Hematopoietic multipotent progenitor cell treated with erythropoietin and hydrocortisone succinate and interleukin-3 and kit ligand, for 15 days (in vitro differentiated cells): ENCODE measurements around the gene TRIM50.
"Not testable (repeated sequence)": the region's sequence is repeated elsewhere in the genome, so short reads cannot be mapped to it uniquely, and the experiment has no call there.

Source experiments
- DNase-seq: peaks from one replicate; pipeline ENCODE4 v3.0.0-alpha.2; 2015; ENCODE audit warnings: low spot score

TRIM50 gene

DNA sequence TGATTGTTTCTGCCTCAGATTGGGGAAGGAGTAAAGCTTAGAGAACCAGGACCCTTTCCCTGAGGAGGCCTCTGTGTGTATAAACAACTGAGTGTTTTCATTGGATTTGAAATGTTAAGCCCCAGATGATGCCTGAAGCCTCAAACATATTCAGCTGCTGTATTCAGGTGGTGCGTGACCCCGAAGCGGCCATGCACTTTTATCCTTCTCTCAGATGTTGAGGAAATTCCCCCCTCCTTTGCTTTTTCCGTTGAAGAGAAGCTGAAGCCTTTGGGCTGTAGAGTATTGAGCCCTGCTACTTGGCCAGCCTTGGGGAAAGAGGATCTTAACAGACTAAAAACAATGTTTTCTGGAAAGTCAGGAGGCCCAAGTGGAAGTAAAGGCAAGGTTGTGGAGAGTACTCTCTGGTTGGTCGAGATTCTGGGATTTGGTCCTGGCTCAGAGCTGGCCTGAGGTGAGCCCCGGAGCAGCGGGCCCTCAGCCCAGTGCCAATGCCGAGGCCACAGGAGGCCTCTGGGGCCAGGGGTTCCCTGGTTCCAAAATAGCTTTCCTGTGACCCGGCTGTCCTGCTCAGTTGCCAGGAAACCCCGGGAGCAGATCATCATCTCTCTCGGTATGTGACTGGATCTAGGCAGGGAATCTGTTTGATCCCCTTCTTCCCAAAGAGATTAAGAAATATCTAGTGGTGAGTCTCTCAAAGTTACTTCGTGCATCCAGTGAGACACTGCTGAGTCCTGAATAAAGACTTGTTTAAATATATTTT lies 22.6 kb upstream of the TRIM50 start:
- no peak for DNase-seq

DNA sequence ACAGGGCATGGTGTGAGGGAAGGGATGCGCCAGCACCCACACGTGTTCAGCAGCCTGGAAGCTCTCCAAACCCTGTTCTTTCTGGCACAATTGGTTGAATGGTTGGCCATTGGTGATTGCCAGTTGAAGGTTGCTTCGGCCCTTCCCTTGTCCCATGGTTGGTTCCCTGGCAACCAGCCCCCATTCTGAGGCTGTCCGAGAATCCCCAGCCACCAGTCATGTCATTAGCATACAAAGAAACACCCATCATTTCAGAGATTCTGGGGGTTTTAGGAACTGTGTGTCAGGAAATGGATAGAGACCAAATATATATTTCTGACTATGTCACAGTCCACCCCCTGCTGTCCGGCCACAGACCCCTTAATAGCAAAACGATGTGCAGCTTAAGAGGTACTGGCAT lies 21.9 kb upstream of the TRIM50 start:
- no peak for DNase-seq

DNA sequence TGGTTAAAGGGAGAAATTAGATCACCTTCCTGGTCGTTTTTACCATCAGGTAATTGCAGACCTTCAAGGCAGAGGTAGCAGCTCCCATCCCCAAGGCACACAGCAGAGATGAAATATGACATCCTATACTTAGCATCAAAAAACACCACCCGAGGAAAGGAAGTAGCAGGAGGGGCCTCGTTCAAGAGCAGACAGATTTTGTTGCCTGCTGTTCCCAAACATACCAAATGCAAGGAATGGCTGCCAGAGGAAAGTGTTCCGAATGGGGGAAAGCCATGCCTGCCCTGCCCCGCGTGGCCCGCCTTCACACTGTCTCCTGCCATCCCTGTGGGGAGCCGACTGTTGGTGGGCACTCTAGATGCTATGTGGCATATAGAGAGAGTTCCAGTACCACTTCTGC lies 18.1 kb upstream of the TRIM50 start:
- no peak for DNase-seq

DNA sequence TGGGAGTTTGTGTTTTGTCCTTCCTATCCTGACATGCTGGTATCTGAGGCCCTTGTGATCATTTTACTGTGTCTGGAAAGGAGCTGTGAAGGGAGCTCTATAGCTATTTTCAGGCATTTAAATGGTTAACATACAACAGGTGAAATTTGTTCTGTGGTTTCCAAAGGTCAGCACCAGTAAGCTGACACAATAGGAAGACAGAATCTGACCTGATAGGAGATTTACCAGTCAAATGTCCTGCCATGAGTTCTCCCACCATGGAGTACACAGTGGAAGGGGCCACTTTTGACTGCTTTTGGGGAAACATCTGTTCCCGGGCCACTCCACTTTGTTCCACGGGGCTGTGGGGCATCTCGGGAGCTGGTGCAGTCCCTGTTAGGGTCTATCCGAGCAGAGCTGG lies 17.7 kb upstream of the TRIM50 start:
- DNase-seq = no peak

DNA sequence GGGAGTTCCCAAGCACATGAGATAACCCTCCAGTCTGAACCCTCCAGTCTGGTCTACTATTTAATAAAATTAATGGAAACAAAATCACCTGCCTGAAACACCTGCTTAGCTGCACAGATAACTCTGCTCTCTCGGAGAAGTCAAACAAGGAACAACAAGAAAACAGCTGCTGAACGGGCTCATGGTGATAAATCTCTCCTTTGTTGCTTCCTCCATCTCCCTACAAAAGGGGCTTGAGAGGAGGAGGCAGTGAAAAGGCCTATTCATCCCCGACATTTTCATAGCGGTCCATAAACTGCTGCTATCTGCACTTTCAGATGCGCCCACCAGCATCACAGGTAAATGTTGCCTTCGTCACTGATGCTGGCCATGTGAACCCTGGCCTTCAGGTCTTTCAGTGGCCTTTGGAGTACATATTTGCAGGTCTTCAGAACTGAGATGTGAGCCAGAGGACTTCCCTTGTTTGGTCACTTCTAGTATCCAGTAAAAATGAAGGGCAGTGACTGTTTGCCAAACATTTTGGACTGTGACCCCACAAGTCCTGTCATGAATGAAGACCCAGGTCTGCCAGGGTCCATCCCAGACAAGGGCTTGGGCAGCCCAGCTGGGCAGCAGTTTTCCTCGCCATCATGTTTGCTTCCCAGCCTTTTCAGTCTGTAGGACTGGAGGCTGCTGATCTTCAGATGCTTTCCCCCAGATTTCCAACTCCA lies 15.9 kb upstream of the TRIM50 start:
- DNase-seq = no peak

DNA sequence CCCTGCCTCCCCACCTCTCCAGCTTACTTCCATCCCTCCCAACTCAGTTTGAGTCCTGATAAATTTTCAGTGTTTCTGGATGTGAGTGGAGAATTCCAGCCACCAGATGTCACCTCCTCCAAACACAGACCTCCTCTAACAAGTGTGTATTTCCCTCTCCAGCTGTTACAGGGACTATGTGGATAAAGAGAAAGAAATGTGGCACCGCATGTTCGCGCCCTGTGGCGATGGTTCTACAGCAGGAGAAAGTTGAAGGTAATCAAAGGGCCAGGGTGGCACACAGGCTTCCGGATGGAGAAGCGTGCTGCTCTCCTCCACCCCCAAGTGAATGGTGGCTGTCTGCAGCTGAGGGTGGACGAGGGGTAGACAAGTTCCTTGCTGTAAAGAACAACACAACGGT lies 14.8 kb upstream of the TRIM50 start:
- no peak for DNase-seq

DNA sequence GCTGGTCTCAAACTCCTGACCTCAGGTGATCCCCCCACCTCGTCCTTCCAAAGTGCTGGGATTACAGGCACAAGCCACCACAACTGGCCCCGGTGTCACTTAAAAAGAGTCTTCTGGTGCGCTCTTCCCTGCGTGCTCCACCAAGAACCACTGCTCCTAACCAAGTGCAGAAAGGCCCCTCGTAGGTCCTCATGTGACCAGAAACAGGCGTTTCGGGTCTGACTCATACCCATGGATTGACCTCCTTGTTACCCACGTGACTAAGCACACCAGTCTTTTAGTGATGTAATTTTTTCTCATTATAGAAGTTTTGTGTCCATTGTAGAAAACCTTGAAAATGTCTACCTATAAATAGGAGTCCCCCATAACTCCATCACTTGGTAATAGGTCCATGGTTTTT lies 14.0 kb upstream of the TRIM50 start:
- DNase-seq = no peak

DNA sequence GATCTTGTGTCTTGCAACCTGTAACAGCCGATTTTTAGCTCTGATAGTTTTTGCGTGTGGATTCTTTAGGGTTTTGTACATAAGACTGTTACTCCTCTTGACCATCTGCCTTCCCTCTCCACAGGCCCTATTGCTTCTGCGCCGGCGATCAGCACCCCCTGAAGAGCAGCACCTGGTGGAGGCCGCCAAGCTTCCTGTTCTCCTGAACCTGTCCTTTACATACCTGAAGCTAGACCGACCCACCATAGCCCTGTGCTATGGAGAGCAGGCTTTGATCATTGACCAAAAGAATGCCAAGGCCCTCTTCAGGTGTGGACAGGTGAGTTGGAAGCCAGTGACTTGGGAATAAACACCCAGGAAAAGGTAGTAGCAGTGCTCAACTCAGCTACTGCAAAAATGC lies 12.6 kb upstream of the TRIM50 start:
- DNase-seq = no peak

DNA sequence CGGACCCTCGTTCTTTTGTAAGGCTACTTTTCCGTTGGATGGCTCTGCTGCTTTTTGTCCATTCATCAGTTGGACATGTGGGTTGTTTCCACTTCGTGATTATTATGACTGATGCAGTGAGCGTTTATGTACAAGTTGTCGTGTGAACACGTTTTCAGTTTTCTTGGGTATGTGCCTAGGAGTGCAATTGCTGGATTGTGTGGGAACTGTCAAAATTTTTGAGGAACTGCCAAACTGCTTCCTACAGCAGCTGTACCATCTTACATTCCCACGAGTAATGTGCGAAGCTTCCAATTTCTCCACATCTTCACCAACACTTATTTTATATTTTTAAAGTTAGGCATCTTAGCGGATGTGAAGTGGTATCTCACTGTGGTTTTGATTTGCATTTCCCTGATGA lies 10.4 kb upstream of the TRIM50 start:
- DNase-seq = no peak

DNA sequence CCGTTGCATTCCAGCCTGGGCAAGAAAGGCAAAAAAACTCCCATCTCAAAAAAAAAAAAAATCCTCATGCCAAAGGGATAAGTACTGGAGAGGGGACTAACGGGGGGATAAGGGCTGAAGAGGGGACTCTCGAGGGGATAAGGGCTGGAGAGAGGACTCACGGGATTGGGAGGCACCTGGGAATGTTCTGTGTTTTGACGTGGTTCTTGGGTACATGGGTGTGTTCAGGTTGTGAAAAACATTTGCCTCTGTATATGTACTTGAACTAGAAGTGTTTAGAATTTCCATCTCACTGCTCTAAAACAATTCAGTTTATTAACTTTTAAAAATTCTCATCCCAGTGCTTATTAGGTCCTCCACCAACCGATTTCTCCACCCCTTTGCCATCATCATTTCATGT lies 4.6 kb upstream of the TRIM50 start:
- DNase-seq = no peak

DNA sequence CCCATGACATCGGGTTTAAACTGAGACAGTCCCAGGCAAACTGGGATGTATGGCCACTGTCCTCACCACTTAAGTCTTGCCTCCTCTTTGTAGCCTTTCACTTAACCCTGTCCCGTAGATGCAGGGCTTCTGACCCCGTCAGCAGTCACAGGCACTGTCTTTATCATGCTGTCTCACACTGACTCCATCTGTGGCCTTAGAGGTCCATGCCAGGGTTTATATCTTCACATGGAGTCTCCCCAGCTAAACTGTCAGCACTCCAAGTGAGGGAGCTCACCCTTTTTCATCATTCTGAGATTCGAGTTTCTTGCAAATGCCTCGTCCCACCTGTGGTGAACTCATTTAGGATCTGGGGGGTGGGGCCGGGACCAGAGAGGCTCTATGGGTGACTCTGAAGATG lies 2.9 kb upstream of the TRIM50 start:
- no peak for DNase-seq

DNA sequence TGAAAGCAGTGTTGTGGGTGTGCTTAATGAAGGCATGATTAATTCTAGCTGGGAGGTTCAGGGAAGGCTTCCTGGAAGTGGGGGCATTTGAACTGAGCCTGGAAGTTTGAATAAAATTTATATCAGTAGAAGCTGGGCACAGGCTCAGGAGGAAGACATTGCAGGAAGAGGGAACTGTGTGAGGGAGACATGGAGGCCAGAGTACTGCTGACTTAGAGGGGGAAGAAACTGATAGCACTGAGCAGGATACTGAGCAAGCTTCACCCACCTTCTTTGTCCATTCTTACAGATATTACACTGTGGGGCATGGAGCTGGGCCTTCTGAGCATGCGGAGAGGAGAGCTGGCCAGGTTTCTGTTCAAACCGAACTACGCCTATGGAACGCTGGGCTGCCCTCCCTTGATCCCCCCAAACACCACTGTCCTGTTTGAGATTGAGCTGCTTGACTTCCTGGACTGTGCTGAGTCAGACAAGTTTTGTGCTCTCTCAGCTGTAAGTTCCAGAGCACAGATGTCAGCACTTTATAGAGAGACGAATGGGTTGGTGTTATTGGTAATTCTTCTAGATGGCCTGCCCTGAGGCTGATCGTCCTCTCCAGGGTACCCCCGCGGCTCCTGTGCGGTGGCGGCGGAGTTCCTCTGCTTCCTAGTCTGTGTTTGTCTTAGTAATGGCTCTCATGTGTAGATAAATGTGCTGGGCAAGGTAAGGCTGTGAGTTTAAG lies 2.1 kb upstream of the TRIM50 start:
- no peak for DNase-seq

DNA sequence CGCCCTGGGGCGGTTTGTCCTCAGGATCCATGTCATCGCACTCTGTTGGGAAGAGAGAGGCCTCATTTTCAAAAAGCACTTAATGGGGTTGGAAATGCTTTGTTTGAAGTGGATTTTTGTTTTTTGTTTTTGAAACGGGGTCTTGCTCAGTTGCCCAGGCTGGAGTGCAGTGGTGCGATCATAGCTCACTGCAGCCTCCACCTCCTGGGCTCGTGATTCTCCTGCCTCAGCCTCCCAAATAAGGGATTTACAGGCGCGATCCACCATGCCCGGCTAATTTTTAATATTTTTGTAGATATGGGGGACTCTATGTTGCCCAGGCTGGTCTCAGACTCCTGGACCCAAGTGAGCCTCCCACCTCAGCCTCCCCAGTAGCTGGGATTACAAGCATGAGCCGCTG lies 814 bp upstream of the TRIM50 start:
- no peak for DNase-seq

DNA sequence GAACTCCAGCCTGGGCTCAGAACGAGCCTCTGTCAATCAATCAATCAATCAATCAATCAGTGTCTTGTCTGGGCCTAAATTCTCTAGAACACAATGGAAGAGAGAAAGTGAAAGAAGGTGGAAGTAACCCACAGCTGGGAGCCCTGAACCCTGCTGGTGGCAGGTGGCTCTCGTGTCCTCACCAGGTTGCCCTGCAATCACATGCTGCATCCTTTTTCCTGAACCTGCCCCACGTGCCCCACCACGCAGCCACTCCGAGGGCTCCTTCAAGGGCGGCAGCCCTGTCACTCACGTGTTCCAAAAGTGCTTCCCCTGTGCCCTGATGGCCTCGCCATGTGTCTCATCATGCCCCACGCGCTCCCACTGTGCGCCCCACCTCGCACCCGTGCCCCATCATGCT lies 433 bp downstream of the TRIM50 start:
- DNase-seq = not testable (repeated sequence)

DNA sequence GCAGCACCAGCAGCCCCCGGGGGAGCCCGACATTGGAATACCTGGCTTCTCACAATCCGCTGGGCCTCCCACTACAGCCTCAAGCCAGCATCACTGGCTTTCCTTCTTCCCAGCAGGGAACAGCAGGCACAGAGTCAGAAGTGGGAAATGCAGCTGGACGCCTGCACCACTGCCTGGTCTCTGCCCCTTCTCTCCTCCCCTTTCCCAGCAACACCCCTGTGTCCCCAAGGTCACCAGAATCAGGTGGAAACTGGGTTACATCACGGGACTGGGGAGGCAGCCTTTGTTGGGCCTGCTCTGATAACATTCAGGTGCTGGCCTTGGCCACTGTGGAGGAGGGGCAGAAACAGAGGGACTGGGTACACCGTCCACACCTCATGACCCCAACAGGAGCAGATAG lies 2.5 kb downstream of the TRIM50 start:
- DNase-seq = not testable (repeated sequence)

DNA sequence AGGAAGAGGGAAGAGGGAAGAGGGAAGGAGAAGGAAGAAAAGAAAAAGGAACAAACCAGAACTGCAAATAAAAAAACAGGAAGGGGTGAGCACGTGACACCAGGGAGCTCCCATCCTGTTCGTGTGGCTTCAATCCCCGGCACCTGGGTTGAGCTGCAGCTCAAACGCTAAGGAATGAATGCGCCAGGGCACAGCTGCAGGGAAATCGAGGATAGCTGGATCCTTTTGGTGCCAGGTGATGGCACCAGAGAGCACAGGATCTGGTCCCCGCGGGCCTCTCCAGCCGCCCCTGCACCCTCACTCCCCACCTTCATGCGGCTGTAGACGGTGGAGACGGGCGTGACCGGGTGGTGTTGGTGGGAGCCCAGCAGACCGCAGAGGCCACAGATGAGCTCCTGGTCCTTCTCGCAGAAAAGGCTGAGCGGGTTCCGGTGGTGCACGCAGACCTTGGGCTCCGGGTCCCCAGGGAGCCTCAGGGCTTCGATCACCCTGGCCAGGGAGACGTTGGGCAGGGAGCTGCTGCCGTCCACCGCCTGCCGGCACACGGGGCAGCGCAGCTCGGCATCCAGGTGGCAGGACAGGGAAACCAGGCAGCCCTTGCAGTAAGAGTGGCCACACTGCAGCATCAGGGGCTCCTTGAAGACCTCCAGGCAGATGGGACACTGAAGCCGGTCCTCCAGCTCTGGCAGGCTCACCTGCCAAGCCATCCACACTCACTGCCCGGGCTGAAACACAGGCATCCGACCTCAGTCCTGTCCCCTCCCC lies 3.6 kb downstream of the TRIM50 start:
- DNase-seq = not testable (repeated sequence)

DNA sequence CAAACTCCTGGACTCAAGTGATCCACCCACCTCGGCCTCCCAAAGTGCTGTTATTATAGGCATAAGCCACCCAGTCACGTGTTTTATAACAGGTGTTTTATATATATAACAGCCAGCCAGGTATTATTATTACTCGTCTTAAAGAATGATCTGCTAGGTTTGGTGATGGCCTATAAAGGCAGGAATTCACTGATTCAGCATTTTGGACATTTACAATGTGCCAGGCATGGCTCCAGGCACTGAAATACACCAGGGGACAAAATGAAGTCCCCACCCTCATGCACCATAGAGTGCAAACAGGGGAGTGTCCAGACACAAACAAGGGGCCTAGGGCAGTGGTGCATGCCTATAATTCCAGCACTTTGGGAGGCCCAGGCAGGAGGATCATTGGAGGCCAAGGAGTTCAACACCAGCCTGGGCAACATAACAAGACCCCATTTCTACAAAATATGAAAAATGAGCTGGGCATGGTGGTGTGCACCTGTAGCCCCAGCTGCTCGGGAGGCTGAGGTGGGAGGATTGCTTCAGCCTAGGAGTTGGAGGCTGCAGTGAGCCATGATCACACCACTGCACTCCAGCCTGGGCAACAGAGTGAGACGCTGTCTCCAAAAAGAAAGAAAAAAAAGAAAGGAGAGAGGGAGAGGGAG lies 4.3 kb downstream of the TRIM50 start:
- DNase-seq = not testable (repeated sequence)

DNA sequence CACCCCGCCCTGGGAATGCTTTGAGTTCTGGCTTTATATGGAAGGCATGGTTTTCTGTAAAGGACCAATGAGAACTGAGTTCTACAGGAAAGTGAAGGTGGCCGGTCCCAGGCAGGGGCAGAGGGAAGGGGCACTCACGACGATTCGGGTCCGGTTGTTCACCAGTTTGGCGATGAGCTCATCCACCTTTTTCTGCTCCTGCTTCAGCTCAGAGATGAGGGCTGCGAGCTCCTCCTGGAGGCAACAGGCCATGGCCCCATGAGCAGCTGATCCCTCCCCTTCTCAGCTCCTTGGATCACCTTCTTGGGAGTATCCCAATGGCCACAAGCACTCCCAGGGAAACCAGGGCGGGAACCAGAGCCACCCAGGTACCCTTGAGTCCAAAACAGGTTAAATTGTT lies 7.9 kb downstream of the TRIM50 start:
- not testable (repeated sequence) for DNase-seq

DNA sequence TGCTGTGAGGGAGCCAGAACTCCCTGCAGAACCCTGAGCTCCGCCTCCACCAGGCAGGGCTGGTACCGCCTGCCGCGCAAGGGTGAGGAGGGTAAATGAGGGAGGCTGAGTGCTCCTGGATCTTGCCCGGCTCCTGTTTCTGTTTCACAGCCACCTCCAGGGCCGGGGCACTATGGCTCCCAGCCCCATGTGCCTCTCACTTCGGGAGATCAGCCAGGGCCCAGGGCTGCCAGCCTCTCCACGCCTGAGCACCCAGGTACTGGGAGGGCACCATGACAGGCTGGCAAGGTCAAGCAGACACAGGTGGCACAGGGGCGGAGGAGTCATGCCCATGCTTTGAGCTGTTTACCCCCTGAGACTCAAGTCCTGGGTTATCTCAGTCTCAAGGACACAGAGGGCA lies 8.3 kb downstream of the TRIM50 start:
- DNase-seq = not testable (repeated sequence)

DNA sequence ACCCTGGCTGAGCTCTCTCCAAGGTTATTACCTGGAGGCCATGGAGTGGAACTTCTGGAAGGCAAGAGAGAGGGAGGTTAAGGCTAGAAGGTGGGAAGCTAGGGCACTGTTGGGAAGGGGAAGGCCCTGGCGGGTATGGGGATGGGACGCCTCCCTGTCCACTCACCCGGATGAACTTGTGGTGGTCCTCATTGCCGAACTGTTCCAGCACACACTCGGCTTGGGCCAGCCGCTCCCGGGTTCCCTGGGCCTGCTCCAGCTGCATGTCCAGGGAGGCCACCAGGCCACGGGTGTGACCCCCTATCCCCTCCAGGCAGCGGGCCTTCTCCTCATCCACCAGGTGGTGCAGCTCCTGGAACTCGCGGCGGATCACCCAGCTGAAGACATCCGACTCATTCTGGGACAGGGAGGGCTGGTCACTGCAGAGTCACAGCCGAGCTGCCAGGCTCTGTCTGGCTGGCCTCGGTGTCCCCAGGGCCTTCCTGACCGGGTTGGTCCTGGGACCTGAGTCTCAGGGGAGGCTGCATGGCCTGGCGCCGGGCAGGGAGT lies 9.2 kb downstream of the TRIM50 start:
- DNase-seq = not testable (repeated sequence)

DNA sequence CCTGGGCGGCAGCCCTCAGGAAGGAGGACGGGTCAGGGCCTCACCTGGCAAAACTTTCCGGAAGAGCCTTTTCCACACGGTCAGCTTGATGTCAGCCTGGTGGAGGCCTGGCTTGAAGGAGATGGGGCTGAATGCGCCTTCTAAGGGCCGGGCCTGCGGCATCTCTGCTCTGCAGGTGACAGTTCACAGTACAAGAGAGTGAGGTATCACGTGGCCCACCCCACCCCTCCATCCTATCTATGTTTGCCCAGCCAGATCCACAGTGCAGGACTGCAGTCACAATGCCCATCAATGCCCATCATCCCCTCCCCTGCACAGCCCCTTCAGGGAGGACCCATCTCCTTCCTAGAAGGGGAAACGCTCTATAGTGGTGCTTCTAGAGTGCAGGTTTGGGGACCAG lies 11.4 kb downstream of the TRIM50 start:
- DNase-seq = no peak

DNA sequence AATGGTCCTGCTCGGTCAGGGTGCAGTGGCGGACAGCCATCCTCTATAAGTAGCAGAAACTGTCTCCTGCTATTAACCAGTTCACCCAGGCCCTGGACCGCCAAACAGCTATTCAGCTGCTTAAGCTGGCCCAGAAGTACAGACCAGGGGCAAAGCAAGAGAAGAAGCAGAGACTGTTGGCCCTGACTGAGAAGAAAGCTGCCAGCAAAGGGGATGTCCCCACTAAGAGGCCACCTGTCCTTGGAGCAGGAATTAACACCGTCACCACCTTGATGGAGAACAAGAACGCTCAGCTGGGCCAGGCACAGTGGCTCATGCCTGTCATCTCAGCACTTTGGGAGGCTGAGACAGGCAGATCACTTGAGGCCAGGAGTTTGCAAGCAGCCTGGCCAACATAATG lies 13.6 kb downstream of the TRIM50 start:
- DNase-seq = no peak
